IMR-90 (cell line): ENCODE data around the gene CLEC16A. TPM values are rescaled to one million over a fixed set of nuclear protein-coding genes. Genes with fewer than 3 reads are reported as not detected.

Source experiments
- ATAC-seq: fragments of 200-7000 bp; cut with Tn5 transposase; 2 replicates; pipeline ENCODE4 v1.9.1; 2020; ENCODE audit warnings: low read depth, mild to moderate bottlenecking, moderate library complexity
- BruUV-seq: library from RNA; stranded (reverse); fragments of 400-500 nt; replicated peaks from 2 replicates; lab custom pipeline; 2021; lab: Mats Ljungman, UMichigan
- CTCF ChIA-PET: fragments of 300-600 bp; formaldehyde crosslinking; extraction: SDS; loops from one replicate; lab custom pipeline; 2021; ENCODE audit warnings: antibody characterized with exemption; lab: Yijun Ruan, JAX
- POLR2A ChIA-PET: fragments of 300-600 bp; sonication (Branson Sonifier 250); formaldehyde crosslinking; loops from one replicate; lab custom pipeline; 2022; ENCODE audit warnings: antibody characterized with exemption; ENCODE audit not compliant: unreplicated experiment; lab: Charles Lee
- DNase-seq: peaks from one replicate; pipeline ENCODE4 v3.0.0; 2013
- H2AFZ ChIP-seq: replicated peaks from 2 replicates; pipeline ENCODE3; 2013; ENCODE audit warnings: low read length, mild to moderate bottlenecking; ENCODE audit not compliant: poor library complexity
- H2AK5ac ChIP-seq: 2 replicates; pipeline ENCODE4 v1.6.1; 2013; ENCODE audit warnings: low read depth, low read length, inconsistent platforms
- H2AK9ac ChIP-seq: replicated peaks from 2 replicates; pipeline ENCODE3; 2013; ENCODE audit warnings: mild to moderate bottlenecking, low read depth, low read length, moderate library complexity; ENCODE audit not compliant: poor library complexity
- H2BK120ac ChIP-seq: 2 replicates; pipeline ENCODE4 v1.6.1; 2013; ENCODE audit warnings: low read depth, low read length, inconsistent platforms
- H2BK15ac ChIP-seq: 3 replicates; pipeline ENCODE4 v1.6.1; 2013; ENCODE audit warnings: low read depth, low read length, inconsistent platforms
- H2BK20ac ChIP-seq: 2 replicates; pipeline ENCODE4 v1.6.1; 2013; ENCODE audit warnings: low read depth, mild to moderate bottlenecking, inconsistent platforms, low read length, moderate library complexity
- H2BK5ac ChIP-seq: 2 replicates; pipeline ENCODE4 v1.6.1; 2013; ENCODE audit warnings: mild to moderate bottlenecking, low read depth, low read length, inconsistent platforms; ENCODE audit not compliant: poor library complexity, severe bottlenecking
- H3K14ac ChIP-seq: replicated peaks from 2 replicates; pipeline ENCODE4 v1.6.1; 2013; ENCODE audit warnings: low read depth, low read length, inconsistent platforms
- H3K18ac ChIP-seq: 2 replicates; pipeline ENCODE4 v1.6.1; 2013; ENCODE audit warnings: low read depth, low read length, control low read depth
- H3K23ac ChIP-seq: 2 replicates; pipeline ENCODE4 v1.6.1; 2013; ENCODE audit warnings: low read depth, low read length, inconsistent platforms
- H3K27ac ChIP-seq: 2 replicates; pipeline ENCODE4 v1.5.1; 2013; ENCODE audit warnings: mild to moderate bottlenecking, control low read depth, low read length; ENCODE audit not compliant: insufficient read depth
- H3K27me3 ChIP-seq: 2 replicates; pipeline ENCODE4 v1.6.1; 2013; ENCODE audit warnings: low read length; ENCODE audit not compliant: control insufficient read depth, insufficient read depth
- H3K36me3 ChIP-seq: 2 replicates; pipeline ENCODE4 v1.6.1; 2013; ENCODE audit warnings: low read length, mixed read lengths; ENCODE audit not compliant: control insufficient read depth, insufficient read depth
- H3K4ac ChIP-seq: 2 replicates; pipeline ENCODE4 v1.6.1; 2013; ENCODE audit warnings: low read depth, low read length, inconsistent platforms
- H3K4me1 ChIP-seq: 2 replicates; pipeline ENCODE4 v1.6.1; 2013; ENCODE audit warnings: low read length, mixed read lengths; ENCODE audit not compliant: control insufficient read depth, insufficient read depth
- H3K4me2 ChIP-seq: 2 replicates; pipeline ENCODE4 v1.6.1; 2013; ENCODE audit warnings: low read depth, mild to moderate bottlenecking, control low read depth, low read length, moderate library complexity
- H3K4me3 ChIP-seq: 2 replicates; pipeline ENCODE4 v1.5.1; 2013; ENCODE audit warnings: low read depth, mild to moderate bottlenecking, control low read depth, low read length, moderate library complexity; ENCODE audit not compliant: insufficient read depth
- H3K56ac ChIP-seq: 2 replicates; pipeline ENCODE4 v1.6.1; 2013; ENCODE audit warnings: low read length, inconsistent platforms; ENCODE audit not compliant: insufficient read depth; ENCODE audit errors: extremely low read depth
- H3K79me1 ChIP-seq, 2 experiments: 2 replicates each; pipeline ENCODE4 v1.6.1; 2013; ENCODE audit warnings: low read length in 2 of 2, inconsistent platforms in 1 of 2, low read depth in 1 of 2
- H3K9ac ChIP-seq: 2 replicates; pipeline ENCODE4 v1.6.1; 2013; ENCODE audit warnings: low read depth, low read length, control low read depth
- H3K9me1 ChIP-seq: 2 replicates; pipeline ENCODE4 v1.6.1; 2013; ENCODE audit warnings: low read length, inconsistent platforms; ENCODE audit not compliant: insufficient read depth
- H3K9me3 ChIP-seq: 2 replicates; pipeline ENCODE4 v1.6.1; 2013; ENCODE audit warnings: low read length; ENCODE audit not compliant: control insufficient read depth, insufficient read depth
- H4K20me1 ChIP-seq: 2 replicates; pipeline ENCODE4 v1.6.1; 2013; ENCODE audit warnings: low read length, inconsistent platforms; ENCODE audit not compliant: insufficient read depth
- H4K5ac ChIP-seq: 2 replicates; pipeline ENCODE4 v1.6.1; 2013; ENCODE audit warnings: mild to moderate bottlenecking, low read depth, low read length, control low read depth
- H4K8ac ChIP-seq, 2 experiments: 2 replicates each; pipeline ENCODE4 v1.6.1; 2013; ENCODE audit warnings: low read depth in 2 of 2, low read length in 2 of 2, control low read depth in 1 of 2, inconsistent platforms in 1 of 2
- H4K91ac ChIP-seq: 2 replicates; pipeline ENCODE4 v1.6.1; 2013; ENCODE audit warnings: low read depth, low read length, inconsistent platforms; ENCODE audit not compliant: insufficient read depth
- BHLHE40 ChIP-seq: fragments of 150-350 bp; IDR thresholded peaks from 2 replicates; pipeline ENCODE4 v1.6.1; 2016; ENCODE audit warnings: mild to moderate bottlenecking, low read depth, low read length
- CTCF ChIP-seq: conservative IDR thresholded peaks from 2 replicates; pipeline ENCODE4 v1.5.1; 2012; ENCODE audit warnings: mild to moderate bottlenecking, low read depth, low read length, improper control_type of control experiment
- ELK1 ChIP-seq: fragments of 150-350 bp; IDR thresholded peaks from 2 replicates; pipeline ENCODE4 v1.6.1; 2016; ENCODE audit warnings: low read depth, mild to moderate bottlenecking, low read length, moderate library complexity, borderline replicate concordance
- FOS ChIP-seq: fragments of 150-350 bp; IDR thresholded peaks from 2 replicates; pipeline ENCODE4 v1.6.1; 2016; ENCODE audit warnings: low read depth, low read length
- MAFK ChIP-seq: IDR thresholded peaks from 2 replicates; pipeline ENCODE4 v1.6.1; 2012; ENCODE audit warnings: low read depth, low read length, improper control_type of control experiment
- MAZ ChIP-seq: IDR thresholded peaks from 2 replicates; pipeline ENCODE4 v1.6.1; 2012; ENCODE audit warnings: low read depth, mild to moderate bottlenecking, low read length, improper control_type of control experiment, moderate library complexity, borderline replicate concordance
- MXI1 ChIP-seq: IDR thresholded peaks from 2 replicates; pipeline ENCODE4 v1.6.1; 2012; ENCODE audit warnings: low read depth, mild to moderate bottlenecking, low read length, moderate library complexity, borderline replicate concordance
- NFE2L2 ChIP-seq: fragments of 150-350 bp; IDR thresholded peaks from 2 replicates; pipeline ENCODE4 v1.6.1; 2016; ENCODE audit warnings: low read depth, mild to moderate bottlenecking, low read length
- POLR2A ChIP-seq: IDR thresholded peaks from 2 replicates; pipeline ENCODE4 v1.6.1; 2012; ENCODE audit warnings: mild to moderate bottlenecking, low read depth, low read length
- RAD21 ChIP-seq: IDR thresholded peaks from 2 replicates; pipeline ENCODE4 v1.6.1; 2012; ENCODE audit warnings: low read length, improper control_type of control experiment
- RCOR1 ChIP-seq: IDR thresholded peaks from 2 replicates; pipeline ENCODE4 v1.6.1; 2012; ENCODE audit warnings: mild to moderate bottlenecking, low read length, improper control_type of control experiment; ENCODE audit not compliant: insufficient replicate concordance
- RFX5 ChIP-seq: IDR thresholded peaks from 2 replicates; pipeline ENCODE4 v1.8.0; 2012; ENCODE audit warnings: low read depth, mild to moderate bottlenecking, low read length, moderate library complexity
- USF2 ChIP-seq: fragments of 150-350 bp; IDR thresholded peaks from 2 replicates; pipeline ENCODE4 v1.6.1; 2017; ENCODE audit warnings: mild to moderate bottlenecking, antibody characterized with exemption, low read length, low read depth
- WGBS, 2 experiments: methylation state at CpG; one replicate each; pipeline versions ENCODE4 v1.1.5 to v1.1.7; 2013; ENCODE audit warnings: missing lambda C conversion rate in 2 of 2; ENCODE audit not compliant: insufficient read length in 1 of 2; ENCODE audit errors: extremely low coverage in 2 of 2; 5-methylcytosine and 5-hydroxymethylcytosine counted together
- dilution Hi-C: fragments of 300-500 bp; cut with HindIII; formaldehyde crosslinking; loops from one replicate; pipeline ENCODE4 v1.14.3; 2018; ENCODE audit warnings: low sequenced_read_pairs; ENCODE audit not compliant: unreplicated experiment
- in situ Hi-C: fragments of 300-500 bp; cut with MboI; formaldehyde crosslinking; loops from 3 replicates; pipeline ENCODE4 v1.14.3; 2019; ENCODE audit warnings: low sequenced_read_pairs, inconsistent platforms, mixed read lengths
- intact Hi-C: fragments of 100-400 bp; cut with micrococcal nuclease; formaldehyde crosslinking; loops from 2 replicates; pipeline ENCODE4 v1.10.0; 2022
- polyA plus RNA-seq, 3 experiments: library from polyadenylated mRNA; depleted of rRNA; stranded (reverse); fragments of >200 nt; gene quantifications; 2 replicates each; pipeline ENCODE4 v1.2.3, GENCODE V29; 2012; ENCODE audit warnings: low replicate concordance in 1 of 3
- total RNA-seq: library from RNA; depleted of rRNA; stranded (reverse); fragments of >200 nt; gene quantifications from 2 replicates; pipeline ENCODE4 v1.2.3, GENCODE V29; 2012

Gene CLEC16A
- total and polyA plus RNA-seq, 2 of the 4 experiments (the other 2 are of a cell fraction): 15.9 to 16.5 TPM

GRCh38 chr16:11201498-11202259 lies 257.3 kb downstream of the CLEC16A start:
- ChIA-PET POLR2A (interaction anchor here (0.6 kb wide), 1 partner anchor 87 kb away, joined by 3 read pairs; no protein-coding TSS in a partner anchor), CTCF (no interaction called here)
- no TSS peak for BruUV-seq
- Histone ChIP-seq H2AK5ac (peak overlapping the region; percentile 74), H3K18ac (no peak overlapping the region), H2BK20ac (peak overlapping the region; percentile 70; the same call in 1 of the 2 replicates), H3K4me1 (peaks cover 20% of the 10 kb centered on the region), H3K23ac (peak overlapping the region; percentile 32; the same call in 1 of the 2 replicates), H3K9ac (no peak overlapping the region), H3K9me1 (no peaks in the 10 kb centered on the region), H4K91ac (0 out of 2 replicates have a peak overlapping the region, but pooled peaks have one; percentile 6), H2BK120ac (peak overlapping the region; percentile 80), H3K27me3 (no peaks in the 10 kb centered on the region; the same call in 1 of the 2 replicates), H3K56ac (no peak overlapping the region), H4K20me1 (no peaks in the 10 kb centered on the region), H2AFZ (peak overlapping the region; percentile 88), H3K36me3 (no peaks in the 10 kb centered on the region), H2BK15ac (peak overlapping the region; percentile 26; the same call in 1 of the 3 replicates), H2BK5ac (peak overlapping the region; percentile 29), H4K5ac (no peak overlapping the region), H3K4me3 (no peak overlapping the region), H4K8ac (peak overlapping the region; percentile 15 to 78; a peak in 3 of 4 replicates), H3K4ac (peak overlapping the region; percentile 64), H3K27ac (no peak overlapping the region; the same call in 1 of the 2 replicates), H3K79me1 (no peaks in the 10 kb centered on the region), H2AK9ac (peak overlapping the region; percentile 93), H3K4me2 (peak overlapping the region; percentile 11; the same call in 1 of the 2 replicates), H3K14ac (peak overlapping the region; percentile 66; the same call in 1 of the 2 replicates), H3K9me3 (no peaks in the 10 kb centered on the region)
- dilution Hi-C loops (no loop called here), in situ Hi-C loops (no loop called here), intact Hi-C loops (loop anchor here (5.0 kb wide), 1 partner anchor 94 kb away; no protein-coding TSS in a partner anchor)
- WGBS, 2 experiments: 0% methylated on average over 9 of the region's 15 CpGs; no CpG with 5 or more reads in 1 of the 2 experiments
- DNase-seq (peak; percentile 93), ATAC-seq (peak; percentile 77)
- TF ChIP-seq CTCF (no peak), ELK1 (no peak), NFE2L2 (peak; percentile 74; the same call in 1 of the 2 replicates), MAFK (peak; percentile 44; the same call in 1 of the 2 replicates), FOS (peak; percentile 70), RFX5 (no peak), USF2 (no peak), MXI1 (no peak), MAZ (peak; percentile 21; the same call in 1 of the 2 replicates), RCOR1 (no peak), BHLHE40 (0 out of 2 replicates have a peak, but pooled peaks have one; percentile 7), POLR2A (no peak), RAD21 (peak; percentile 33)
